Measurements from ENCODE around the gene CLEC2B.
A peak's percentile ranks its signal among the peaks of the same experiment; 100 is the strongest.

Gene CLEC2B

GRCh38 chr12:9868951-9869306 lies 225 bp downstream of the CLEC2B start:
- DNase-seq (ENCODE audit: low spot score): no peak

DNA sequence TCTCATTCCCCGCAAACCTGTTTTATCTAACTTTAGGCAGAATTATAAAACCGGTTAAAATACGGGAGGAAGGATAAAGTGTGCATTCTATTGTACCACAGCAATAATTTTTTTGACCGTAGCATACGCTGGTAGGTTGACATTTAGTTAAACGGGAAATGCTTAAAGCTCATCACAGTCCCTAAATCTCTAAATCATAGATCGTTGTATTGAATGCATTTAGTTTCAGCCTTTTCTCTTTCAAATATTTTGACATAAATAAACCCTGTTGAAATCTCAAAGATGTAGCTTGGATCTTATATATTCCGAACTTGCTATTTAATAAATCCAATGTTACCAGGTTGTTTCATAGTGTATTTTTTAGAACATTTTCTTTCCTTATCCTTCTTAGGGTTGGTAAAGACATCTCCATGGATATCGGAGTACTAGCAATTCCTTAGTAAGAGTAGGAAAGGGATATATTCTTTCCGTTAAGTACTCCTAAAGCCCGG lies 798 bp downstream of the CLEC2B start:
- no peak for DNase-seq (ENCODE audit: low spot score)

DNA sequence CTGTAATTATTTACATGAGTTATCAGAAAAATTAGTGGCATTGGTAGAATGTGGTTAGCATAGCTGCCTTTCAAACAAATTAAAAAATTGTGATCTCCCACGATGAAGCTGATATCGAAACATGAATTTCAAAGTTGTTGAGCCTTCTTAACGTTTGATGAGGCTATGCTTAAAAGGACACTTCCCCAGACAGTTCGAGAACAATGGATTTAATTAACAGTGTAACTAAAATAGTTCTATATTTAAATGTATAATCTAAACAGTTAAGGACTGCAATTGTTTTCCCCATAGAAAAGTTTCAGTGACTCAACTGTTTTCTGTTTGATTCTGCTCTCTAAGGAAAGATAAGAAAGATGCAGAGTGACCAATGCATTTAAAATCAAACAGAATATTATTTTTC lies 1.6 kb downstream of the CLEC2B start:
- no peak for DNase-seq (ENCODE audit: low spot score)

- DNase-seq (ENCODE audit: low spot score): no peak
Measured at GRCh38 chr12:9866860-9867269, 2.3 kb downstream of the CLEC2B start.

GRCh38 chr12:9864913-9865675 lies 4.1 kb downstream of the CLEC2B start:
- DNase-seq (ENCODE audit: low spot score): no peak

DNA sequence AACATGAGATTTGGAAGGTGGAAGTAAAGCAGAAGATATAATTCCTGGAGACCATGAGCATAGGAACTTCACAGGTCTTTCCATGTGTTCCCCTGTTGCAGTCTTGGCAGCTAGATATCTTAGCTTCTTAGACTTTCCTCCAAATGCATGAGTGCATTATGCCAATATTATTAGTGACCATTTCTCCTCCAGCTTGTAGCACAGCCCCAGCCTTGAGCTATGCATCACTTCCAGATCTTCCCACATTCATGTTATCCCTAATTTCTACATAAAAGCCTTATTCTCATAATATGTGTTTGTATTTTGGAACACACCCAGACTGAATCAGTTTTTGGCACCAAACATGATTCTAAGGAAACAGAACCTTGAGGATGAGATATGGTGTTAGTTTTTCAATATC lies 11.0 kb downstream of the CLEC2B start:
- DNase-seq (ENCODE audit: low spot score): no peak

DNA sequence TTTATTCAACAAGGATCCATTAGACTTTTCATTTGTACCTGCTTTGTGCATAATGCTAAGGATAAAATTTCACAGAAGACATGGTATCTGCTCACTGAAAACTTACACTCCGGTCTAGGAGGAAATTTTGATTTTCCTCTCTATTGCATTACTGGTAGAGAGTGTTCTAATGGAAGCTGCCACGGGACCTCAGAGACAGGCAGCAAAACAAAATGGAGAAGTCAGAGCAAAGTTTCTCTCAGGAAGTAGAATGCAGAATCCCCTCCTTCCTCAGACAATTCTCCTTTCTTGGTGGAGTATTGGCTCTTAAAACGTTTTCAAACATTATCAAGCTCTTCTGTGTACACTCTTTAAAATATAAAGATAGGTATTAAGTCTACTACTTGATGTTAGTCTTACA lies 12.3 kb downstream of the CLEC2B start:
- no peak for DNase-seq (ENCODE audit: low spot score)

DNA sequence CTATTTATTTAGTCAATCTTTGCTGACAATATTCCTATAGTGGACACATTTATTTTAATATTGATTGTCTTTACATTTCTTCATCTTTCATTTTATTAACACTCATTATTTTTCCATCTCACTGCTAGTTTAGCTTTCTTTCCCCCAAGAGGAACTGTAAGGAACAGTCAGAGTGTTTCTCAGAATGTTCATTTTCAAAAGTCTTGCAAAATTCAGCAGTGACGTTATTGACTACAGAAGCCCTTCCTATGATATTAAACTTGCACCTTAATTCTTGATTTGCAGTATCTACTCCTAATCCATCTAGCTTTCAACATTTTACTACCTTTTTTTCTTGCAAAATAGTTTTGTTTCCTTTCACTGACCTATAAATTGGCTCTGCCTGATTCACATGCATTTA lies 13.0 kb downstream of the CLEC2B start:
- no peak for DNase-seq (ENCODE audit: low spot score)

- DNase-seq (ENCODE audit: low spot score): no peak
Measured at GRCh38 chr12:9851927-9852326, 17.2 kb downstream of the CLEC2B start.

- DNase-seq (ENCODE audit: low spot score): no peak
Measured at GRCh38 chr12:9851050-9851449, 18.1 kb downstream of the CLEC2B start.

GRCh38 chr12:9848899-9849298 lies 20.3 kb downstream of the CLEC2B start:
- no peak for DNase-seq (ENCODE audit: low spot score)

- no peak for DNase-seq (ENCODE audit: low spot score)
Measured at GRCh38 chr12:9843407-9843806, 25.7 kb downstream of the CLEC2B start.

DNA sequence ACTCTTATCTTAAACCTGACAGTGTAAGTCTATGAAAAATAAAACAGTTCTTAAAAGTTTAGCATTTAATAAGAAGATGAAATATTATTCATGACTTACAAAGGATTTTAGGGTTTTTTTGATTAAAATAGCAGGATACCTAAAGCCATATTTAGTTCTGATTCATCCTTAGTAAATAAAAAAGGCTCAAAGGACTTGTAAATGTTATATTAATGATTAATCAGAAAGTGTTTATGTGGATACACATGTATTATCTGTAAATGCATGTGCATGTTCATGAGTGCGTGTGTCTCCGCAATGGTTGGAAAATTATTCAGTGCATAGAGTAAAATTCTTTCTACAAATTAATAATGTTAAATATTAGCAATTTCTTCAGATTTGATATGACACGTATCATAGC lies 37.4 kb downstream of the CLEC2B start:
- DNase-seq (ENCODE audit: low spot score): no peak

GRCh38 chr12:9829982-9830381 lies 39.2 kb downstream of the CLEC2B start:
- DNase-seq (ENCODE audit: low spot score): no peak

GRCh38 chr12:9829483-9829882 lies 39.7 kb downstream of the CLEC2B start:
- no peak for DNase-seq (ENCODE audit: low spot score)

DNA sequence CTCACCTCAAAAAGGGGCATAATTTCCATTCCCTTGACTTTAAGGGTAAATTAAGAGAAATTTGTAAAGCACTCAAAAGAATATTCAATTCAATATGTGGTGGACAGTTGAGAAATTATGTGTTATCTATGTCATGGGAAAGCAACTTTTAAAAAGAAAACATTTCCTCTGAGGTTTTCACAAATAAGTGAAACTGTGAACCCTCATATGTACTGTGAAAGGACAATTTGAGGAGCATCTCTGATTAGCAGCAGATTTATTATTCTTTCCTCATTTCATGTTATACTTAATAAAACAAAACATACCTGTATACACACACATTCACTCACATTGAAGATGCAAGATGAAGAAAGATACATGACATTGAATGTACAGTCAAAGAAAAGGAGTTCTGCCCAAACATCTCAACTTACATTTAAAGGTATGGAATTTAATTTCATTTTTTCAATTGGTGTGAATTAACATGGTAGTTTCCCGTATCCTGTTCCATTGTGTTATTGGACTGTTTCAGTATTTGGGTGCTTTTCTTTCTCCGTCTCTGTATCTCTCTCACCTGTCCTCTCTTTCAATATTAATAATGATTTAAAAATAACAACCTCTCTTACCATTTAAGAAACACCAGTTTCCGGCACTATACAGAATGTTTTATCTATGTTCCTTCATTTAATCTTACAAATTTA lies 41.8 kb downstream of the CLEC2B start, which contains the start of gene KLRF1:
Gene KLRF1, plus strand, starts transcription at position 273 of the 680 bp plus-strand sequence. Its CDS starts 64 bp downstream, at position 337.
- DNase-seq (ENCODE audit: low spot score): no peak

- DNase-seq (ENCODE audit: low spot score): no peak
Measured at GRCh38 chr12:9820281-9820930, 48.7 kb downstream of the CLEC2B start.

GRCh38 chr12:9813821-9814798 lies 55.0 kb downstream of the CLEC2B start:
- peak; percentile 54 for DNase-seq (ENCODE audit: low spot score)

- DNase-seq (ENCODE audit: low spot score): no peak
Measured at GRCh38 chr12:9811621-9812020, 57.5 kb downstream of the CLEC2B start.

DNA sequence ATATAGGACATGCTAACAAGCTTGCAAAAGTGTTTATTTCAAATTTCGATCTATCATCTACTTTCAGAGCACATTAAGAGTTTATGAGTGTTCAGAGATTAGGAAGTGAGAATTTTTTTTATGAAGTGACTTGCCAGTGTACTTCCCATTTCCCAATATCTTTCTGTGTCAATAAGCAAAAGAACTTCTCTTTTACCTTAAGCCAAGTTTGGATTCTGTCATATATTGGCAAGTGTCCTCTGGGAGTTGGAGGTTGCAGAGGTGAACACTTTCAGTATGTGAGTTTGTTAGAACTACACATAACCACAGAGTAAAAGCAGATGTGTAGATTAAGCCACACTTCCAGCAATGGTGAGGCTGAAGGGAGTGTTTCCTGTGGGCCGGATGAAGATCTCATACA lies 58.5 kb downstream of the CLEC2B start:
- DNase-seq (ENCODE audit: low spot score): no peak

GRCh38 chr12:9809866-9810265 lies 59.3 kb downstream of the CLEC2B start:
- no peak for DNase-seq (ENCODE audit: low spot score)

DNA sequence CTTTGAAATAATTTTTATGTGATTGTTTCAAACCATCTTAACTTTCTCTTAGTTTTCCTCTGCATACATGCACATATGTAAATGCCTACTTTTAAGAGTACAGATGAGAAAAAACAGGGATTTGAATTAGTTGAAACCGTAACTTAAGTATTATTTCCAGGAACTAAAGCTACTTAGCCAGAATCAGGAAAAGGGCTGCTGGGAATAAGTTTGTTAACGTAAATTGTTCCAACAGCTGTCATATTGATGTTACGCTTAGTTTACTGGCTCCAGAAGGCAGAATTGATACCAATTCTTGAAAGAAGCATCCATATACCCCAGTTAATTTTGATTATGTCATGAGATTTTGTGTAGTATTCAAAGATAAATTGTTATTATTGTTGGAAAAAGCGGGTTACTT lies 59.8 kb downstream of the CLEC2B start:
- DNase-seq (ENCODE audit: low spot score): no peak

Data from COLO829 (cell line).